HG03159 (cell line): ENCODE results near the gene SLC25A21.
"Not testable (repeated sequence)": the region's sequence is repeated elsewhere in the genome, so short reads cannot be mapped to it uniquely, and the experiment has no call there.

Experiments used
- ATAC-seq: cut with Tn5 transposase; IDR thresholded peaks from one replicate; pipeline ENCODE4 v1.9.1; 2021; ENCODE audit warnings: mild to moderate bottlenecking, moderate library complexity; ENCODE audit not compliant: unreplicated experiment

SLC25A21 gene

GRCh38 chr14:37187294-37187693 lies 14.9 kb upstream of the SLC25A21 start:
- no peak for ATAC-seq

- ATAC-seq = no peak
These were observed 14.5 kb upstream of the SLC25A21 start for GRCh38 chr14:37186865-37187264.

- ATAC-seq = no peak
These were observed 13.3 kb upstream of the SLC25A21 start for GRCh38 chr14:37185670-37186069.

- ATAC-seq = not testable (repeated sequence)
These were observed 12.1 kb upstream of the SLC25A21 start for GRCh38 chr14:37184520-37184919.

GRCh38 chr14:37181441-37181840 lies 9.0 kb upstream of the SLC25A21 start:
- ATAC-seq = no peak

- ATAC-seq = not testable (repeated sequence)
These were observed 8.5 kb upstream of the SLC25A21 start for GRCh38 chr14:37180886-37181285.

GRCh38 chr14:37179896-37180502 lies 7.6 kb upstream of the SLC25A21 start:
- ATAC-seq = no peak

- ATAC-seq = no peak
These were observed 669 bp upstream of the SLC25A21 start for GRCh38 chr14:37172936-37173614.

- ATAC-seq = no peak
These were observed 755 bp downstream of the SLC25A21 start for GRCh38 chr14:37171678-37172023.

GRCh38 chr14:37170993-37171392 lies 1.4 kb downstream of the SLC25A21 start:
- no peak for ATAC-seq

- no peak for ATAC-seq
These were observed 2.2 kb downstream of the SLC25A21 start for GRCh38 chr14:37170237-37170636.

GRCh38 chr14:37168721-37169120 lies 3.7 kb downstream of the SLC25A21 start:
- no peak for ATAC-seq

GRCh38 chr14:37167151-37168047 lies 5.0 kb downstream of the SLC25A21 start:
- ATAC-seq = no peak

GRCh38 chr14:37165794-37166193 lies 6.6 kb downstream of the SLC25A21 start:
- no peak for ATAC-seq

- not testable (repeated sequence) for ATAC-seq
These were observed 10.1 kb downstream of the SLC25A21 start for GRCh38 chr14:37162307-37162706.

GRCh38 chr14:37157987-37158386 lies 14.4 kb downstream of the SLC25A21 start:
- ATAC-seq = no peak

- ATAC-seq = no peak
These were observed 18.9 kb downstream of the SLC25A21 start for GRCh38 chr14:37153483-37153882.

- no peak for ATAC-seq
These were observed 19.4 kb downstream of the SLC25A21 start for GRCh38 chr14:37153005-37153404.

- ATAC-seq = no peak
These were observed 22.0 kb downstream of the SLC25A21 start for GRCh38 chr14:37150414-37150813.

GRCh38 chr14:37147310-37147880 lies 25.0 kb downstream of the SLC25A21 start:
- no peak for ATAC-seq

- ATAC-seq = not testable (repeated sequence)
These were observed 26.0 kb downstream of the SLC25A21 start for GRCh38 chr14:37146438-37146837.
